HG03565 (cell line): ENCODE measurements around the gene STX16.
A peak's percentile ranks its signal among the peaks of the same experiment; 100 is the strongest.
"Not testable (repeated sequence)": the region's sequence is repeated elsewhere in the genome, so short reads cannot be mapped to it uniquely, and the experiment has no call there.

Experiments
- ATAC-seq: cut with Tn5 transposase; IDR thresholded peaks from one replicate; pipeline ENCODE4 v1.9.1; 2021; ENCODE audit warnings: mild to moderate bottlenecking, moderate library complexity; ENCODE audit not compliant: unreplicated experiment

Gene STX16

DNA sequence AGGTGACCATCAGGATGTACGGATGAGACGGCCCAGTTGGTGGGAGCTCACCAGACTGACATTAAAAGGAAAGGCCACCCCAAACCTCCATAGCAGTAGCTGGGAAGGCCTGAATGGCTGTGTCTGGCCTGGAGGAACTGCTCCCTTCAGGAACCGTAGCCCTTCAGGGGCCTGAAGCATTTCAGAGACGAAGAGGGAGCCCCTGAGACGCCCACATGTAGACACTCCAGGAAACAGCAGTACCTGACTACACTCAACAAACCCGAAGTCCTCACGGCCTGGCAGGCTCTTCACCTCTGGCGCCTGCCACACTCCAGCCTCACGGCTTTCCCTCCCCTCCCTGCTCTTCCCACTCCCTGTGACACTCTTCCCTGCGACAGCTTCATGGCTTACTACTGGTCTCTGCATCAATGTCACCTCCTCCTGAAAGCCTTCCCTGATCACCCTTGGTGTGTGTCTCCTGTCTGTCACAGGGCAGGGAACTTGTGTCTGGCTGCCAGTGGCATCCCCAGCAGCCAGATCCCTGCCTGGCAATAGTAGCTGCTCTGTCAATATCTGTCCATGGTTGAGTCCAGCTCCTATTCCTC is 14.6 kb upstream of the STX16 start:
- no peak for ATAC-seq

- no peak for ATAC-seq
Observed at GRCh38 chr20:58636983-58637421, 14.1 kb upstream of the STX16 start.

- no peak for ATAC-seq
Observed at GRCh38 chr20:58637466-58638213, 13.4 kb upstream of the STX16 start.

GRCh38 chr20:58638467-58639181 is 12.5 kb upstream of the STX16 start:
- no peak for ATAC-seq

DNA sequence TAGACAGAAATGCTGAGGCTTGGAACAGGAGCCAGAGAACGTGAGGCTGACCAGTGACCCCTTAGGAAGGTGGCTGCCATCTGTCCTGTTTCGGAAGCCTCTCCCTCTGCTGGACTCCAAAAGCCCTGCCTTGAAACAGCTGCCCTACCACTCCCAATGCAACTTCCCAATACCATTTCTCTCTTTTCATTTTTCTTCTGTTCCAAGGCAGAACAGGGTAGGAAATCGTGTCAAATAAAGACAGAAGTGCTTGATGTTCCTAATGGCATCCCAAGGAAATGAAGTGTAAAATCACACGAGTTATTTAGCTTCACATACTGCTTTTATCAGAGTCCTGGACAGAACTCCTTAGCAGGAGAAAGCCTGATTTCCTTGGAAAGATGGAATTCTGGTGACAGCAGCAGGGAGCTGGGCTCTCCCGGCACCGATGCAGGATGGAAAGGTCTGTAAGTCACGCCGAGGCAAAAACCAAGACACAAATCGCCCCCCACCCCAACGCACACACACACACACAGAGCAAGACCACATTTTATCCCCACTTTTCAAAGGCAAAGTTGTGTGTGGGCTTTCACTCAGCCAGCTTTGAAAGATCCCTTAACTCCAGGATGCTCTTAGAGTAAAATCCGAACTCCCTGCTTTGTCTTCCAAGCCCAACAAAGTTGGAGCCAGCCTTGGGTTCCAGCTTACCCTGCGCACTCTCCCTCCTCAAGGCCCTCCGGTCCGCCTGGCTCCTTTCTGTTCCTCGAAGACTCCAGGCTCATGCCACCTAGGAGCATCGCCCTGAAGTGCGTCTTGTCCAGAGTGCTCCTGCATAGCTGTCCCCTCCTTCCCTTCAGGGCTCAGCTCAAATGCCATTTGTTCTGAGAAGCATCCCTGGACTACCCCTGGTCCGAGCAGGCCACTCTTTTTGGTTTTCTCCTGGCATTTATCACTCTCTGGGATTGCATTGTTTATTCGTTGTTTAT is 11.6 kb upstream of the STX16 start:
- ATAC-seq, result no peak

DNA sequence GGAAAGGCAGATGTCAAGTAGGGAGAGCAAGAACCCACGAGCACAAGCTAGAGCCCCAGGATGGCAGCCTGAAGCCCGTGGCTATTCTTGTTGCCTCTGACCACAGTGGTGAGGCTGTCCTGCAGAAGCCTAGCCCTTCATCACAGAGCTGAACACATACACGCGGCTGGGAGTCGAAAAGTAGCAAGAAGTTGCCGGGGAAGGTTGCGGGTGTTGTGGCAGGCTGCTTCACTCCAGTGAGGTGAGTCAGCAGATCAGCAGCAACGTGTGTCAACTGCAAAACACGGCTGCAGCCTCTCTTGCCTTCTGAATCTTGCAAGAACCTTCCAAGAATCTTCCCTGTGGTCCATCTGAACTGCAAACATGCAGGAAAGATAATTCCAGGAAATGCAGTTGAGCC is 10.6 kb upstream of the STX16 start:
- no peak for ATAC-seq

DNA sequence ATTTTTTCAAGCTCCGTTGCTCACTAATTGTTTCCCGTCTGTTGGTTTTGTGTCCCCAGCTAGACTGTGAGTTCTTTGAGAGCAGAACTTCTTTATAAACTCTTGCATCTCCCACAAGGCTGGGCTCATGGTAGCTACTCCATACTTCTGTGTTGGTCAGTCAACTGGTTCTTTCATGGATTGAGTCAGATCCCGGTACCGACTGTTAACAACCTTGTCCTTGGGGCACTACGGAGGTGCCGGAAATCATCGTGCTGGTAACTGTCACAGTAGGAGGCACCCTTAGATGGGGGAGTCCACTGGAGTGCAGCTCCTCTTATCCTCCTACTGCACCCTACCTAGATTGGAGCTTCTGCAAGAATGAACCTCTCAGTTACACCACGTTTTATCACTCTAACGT is 8.6 kb upstream of the STX16 start:
- no peak for ATAC-seq

DNA sequence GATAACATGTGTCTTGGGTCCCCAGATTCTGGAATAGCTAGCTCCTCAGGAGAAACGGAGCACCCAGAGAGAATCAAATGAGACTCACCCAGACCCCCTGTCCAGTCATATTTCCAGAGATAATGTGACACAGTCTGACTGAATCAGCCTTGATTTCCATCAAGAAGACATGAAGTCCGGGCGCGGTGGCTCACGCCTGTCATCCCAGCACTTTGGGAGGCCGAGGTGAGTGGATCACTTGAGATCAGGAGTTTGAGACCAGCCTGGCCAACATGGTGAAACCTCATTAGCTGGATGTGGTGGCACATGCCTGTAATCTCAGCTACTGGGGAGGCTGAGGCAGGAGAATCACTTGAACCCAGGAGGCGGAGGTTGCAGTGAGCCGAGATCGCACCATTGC is 8.2 kb upstream of the STX16 start:
- not testable (repeated sequence) for ATAC-seq

DNA sequence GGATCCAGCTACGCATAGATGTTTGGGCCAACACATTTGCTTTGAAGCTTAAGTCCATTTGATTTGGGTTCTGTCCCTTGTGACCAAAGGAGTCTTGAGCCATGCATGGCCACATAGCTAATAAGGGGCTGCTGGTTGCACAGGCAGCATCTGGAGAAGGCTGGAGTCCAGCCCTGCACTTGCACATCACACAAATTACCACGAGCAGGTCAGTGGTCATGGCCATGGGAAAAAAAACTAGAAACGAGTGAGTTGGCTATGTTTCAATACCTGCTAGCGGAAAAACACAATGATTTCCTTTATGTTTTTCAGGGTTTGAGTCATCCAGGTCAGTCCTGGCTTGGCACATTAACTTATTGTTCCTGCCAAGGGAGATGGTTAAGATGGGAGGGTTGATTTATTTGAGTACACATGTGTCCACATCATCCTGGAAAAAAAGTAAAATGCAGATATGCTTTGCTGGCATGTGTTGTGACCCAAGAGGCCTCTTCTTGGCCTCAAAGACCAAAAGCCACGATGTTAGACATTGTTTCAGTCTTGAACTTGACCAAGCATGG is 5.6 kb upstream of the STX16 start:
- no peak for ATAC-seq

DNA sequence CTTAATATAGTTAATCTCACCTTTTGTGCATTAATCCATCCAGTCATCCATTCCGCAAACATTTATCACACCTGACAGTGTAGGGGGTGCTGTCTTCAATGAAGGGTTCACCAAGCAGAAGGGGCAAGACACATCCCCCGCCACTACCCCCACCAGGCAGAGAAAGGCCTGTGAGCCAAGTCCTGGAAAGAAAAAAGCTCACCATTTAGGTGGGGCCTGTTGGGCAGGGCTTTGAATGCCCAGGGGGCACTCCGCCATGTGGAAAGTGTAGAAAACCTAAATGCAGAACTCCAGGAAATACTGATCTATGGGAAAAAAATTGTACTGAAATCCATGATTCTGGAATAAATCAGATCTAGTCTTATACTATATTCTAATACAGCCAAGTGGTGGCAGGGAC is 4.8 kb upstream of the STX16 start:
- no peak for ATAC-seq

GRCh38 chr20:58646703-58647102 is 4.4 kb upstream of the STX16 start:
- no peak for ATAC-seq

DNA sequence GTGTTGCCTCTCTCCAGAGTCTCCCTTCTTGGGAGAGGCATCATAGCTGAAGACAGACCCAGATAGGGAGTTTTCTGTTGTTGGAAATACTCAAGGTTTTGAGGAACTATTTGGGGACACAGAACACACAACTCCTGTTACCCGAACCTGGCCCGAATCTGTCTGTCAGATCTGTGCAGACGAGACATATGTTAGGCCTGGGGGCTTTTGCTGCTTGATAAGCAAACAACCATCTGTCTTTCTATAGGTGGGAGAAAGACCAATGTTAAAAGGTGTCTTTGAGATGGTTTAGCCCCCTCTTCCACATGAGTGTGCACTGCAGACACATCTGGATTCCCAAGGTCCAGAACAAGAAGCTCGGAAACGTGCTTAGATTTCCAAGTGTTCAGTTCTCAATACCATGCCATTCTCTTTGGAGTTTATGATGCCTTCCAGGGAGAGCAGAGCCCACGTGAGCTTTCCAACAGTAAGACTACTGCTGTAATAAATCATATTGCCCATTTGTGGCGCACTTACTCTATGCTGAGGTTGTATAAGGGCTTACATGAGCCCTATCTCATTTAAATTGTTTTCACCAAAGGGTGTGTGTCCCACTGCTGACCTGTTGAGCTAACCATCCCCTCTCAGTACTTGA is 3.8 kb upstream of the STX16 start:
- no peak for ATAC-seq

GRCh38 chr20:58647796-58648501 is 3.1 kb upstream of the STX16 start:
- no peak for ATAC-seq

DNA sequence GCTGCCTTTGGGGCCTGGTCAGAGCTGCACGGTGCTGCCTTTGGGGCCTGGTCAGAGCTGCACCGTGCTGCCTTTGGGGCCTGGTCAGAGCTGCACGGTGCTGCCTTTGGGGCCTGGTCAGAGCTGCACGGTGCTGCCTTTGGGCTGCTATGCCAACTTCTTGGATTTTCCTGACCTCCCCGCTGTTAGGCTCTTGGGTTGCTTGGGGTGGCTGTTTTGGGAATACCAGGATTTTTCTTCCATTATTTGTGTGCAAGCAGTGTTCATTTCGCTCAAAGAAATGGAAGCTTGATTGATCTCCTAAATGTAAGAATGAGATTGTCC is 2.6 kb upstream of the STX16 start:
- ATAC-seq, result not testable (repeated sequence)

DNA sequence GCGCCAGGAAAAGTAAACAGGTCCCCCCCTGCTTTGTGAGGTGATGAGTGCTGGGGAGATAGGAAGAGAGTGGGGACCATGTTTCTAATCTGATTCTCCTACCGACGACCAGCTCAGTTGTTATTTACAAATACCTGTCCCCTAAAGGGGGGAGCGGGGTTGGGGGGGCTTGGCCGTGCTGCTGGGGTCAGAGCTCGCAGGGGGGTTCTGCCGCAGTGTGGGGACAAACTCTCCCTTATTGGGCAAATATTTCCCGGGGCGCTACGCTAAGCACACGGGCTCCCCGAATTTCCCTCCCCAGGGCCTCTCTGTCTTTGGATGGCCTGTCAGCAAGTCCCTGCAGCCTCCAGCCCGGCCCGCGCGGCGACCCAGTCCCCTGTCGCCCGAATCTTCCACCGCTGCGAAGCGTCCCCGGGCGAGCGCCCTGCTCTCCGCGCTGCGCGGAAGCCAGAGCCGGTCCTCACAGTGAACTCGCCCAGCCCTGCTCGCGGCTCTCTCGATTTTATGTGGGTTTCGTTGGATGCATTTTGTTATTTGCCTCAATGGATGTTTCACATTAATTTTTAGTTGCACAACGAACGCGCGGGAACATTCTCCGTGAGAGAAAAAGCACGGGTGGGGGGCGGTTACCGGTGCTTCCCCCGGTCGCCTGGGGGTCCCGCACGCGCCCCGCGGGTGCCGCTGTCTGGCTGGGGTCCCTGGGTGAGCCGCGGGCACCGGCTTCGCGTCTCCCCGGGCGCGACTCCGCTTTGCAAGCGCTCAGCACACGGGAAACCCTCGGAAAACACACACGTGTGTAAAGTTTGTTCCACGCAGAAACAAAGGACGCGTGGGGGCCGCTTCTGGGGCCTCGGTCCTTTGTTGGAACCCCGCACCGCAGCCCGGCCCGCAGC is 1.5 kb upstream of the STX16 start:
- ATAC-seq, result no peak

DNA sequence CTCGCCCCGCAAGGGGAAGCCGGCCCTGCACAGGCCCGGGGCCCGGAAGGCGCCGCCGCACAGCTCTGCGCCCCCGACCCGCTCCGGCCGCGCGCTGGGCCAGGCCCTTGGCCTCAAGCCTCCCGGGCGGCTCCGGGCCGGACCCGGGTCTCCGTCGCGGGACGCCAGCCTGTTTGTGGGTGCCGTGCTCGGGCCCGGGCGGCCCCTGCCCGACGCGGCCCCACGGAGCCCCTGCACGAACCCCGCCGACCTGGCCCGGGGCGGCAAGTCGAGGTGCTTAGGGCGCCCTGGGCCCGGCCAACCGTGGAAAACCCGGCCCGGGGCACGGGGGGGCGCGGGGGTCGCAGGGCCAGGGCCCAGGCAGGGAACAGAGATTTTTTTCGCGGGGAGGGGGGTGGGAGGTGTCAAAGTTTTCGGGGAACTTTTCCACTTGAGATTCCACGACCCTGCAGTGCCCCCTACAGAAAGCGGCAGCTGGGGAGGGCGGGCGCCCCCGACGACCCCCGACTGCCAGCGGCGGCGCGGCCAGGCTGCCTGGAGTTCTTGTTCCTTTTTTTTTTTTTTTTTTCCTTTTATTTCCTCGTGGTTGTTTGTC is 805 bp upstream of the STX16 start:
- ATAC-seq, result no peak

DNA sequence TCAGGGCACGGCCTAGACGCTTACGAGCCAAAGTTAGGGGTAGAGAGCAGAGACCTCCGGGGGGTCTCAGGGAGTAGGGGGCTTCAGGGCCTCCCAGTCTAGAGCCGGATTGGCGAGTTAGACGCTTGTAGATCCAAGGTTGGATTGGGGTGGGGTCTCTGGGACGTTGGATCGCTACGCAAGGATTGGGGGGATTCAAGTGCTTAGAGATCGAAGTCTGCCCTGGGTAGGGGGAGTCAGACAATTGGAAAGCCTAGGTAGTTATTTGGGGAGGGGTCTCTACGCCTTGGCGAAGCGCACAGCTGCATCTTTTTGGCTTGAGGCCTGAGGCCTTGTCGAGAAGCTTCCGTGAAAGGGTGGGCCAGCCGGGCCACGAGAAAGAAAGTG is 469 bp downstream of the STX16 start:
- no peak for ATAC-seq

- peak; percentile 34 for ATAC-seq
Observed at GRCh38 chr20:58651946-58652605, 993 bp downstream of the STX16 start.
